ENCODE results near the gene MACROD2. TPM values are rescaled to one million over a fixed set of nuclear protein-coding genes. Genes with fewer than 3 reads are reported as not detected.

MACROD2 gene
- total RNA-seq, 1 experiment from 2014 or later: 1.5 TPM

GRCh38 chr20:14712302-14712739, 717.0 kb downstream of the MACROD2 start:
- Histone ChIP-seq H3K36me3 (replicated peaks; ENCODE audit: control insufficient read depth, insufficient read depth, low read length) (no peaks in the 10 kb centered on the region), H3K27me3 (ENCODE audit: control insufficient read depth, insufficient read depth, low read length) (no peaks in the 10 kb centered on the region), H3K4me3 (ENCODE audit: insufficient read depth, low read depth, low read length) (no peak overlapping the region)
- no peak for DNase-seq

- DNase-seq: no peak
- H3K36me3 ChIP-seq (replicated peaks; ENCODE audit: control insufficient read depth, insufficient read depth, low read length): no peaks in the 10 kb centered on the region
- no peaks in the 10 kb centered on the region for H3K27me3 ChIP-seq (ENCODE audit: control insufficient read depth, insufficient read depth, low read length)
- H3K4me3 ChIP-seq (ENCODE audit: insufficient read depth, low read depth, low read length): no peak overlapping the region
Observed at GRCh38 chr20:14715400-14715799, 720.1 kb downstream of the MACROD2 start.

DNA sequence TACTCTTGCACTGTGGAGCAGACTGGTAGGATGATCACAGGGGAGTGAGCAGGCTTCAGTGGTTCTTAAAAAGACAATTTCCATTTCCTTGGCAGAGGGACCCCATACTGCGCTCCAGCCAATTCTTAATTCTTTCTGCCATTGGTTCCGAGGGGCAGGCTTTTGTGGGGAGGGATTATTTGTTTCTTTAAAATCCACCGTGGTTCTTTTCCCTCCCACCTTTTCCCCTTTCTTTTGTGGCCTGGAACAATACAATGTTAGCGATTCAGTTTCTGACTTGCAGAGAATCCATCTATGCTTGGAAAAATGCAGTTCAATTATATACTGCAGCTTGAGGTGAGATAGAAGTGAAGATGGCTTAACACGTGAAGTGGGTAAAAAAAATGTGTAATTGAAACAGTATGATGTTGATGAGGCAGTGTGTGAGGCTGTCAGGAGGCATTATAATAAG, 721.1 kb downstream of the MACROD2 start:
- H3K27me3 ChIP-seq (ENCODE audit: control insufficient read depth, insufficient read depth, low read length): no peaks in the 10 kb centered on the region
- no peak overlapping the region for H3K4me3 ChIP-seq (ENCODE audit: insufficient read depth, low read depth, low read length)
- peak; percentile 39 for DNase-seq
- no peaks in the 10 kb centered on the region for H3K36me3 ChIP-seq (replicated peaks; ENCODE audit: control insufficient read depth, insufficient read depth, low read length)

DNA sequence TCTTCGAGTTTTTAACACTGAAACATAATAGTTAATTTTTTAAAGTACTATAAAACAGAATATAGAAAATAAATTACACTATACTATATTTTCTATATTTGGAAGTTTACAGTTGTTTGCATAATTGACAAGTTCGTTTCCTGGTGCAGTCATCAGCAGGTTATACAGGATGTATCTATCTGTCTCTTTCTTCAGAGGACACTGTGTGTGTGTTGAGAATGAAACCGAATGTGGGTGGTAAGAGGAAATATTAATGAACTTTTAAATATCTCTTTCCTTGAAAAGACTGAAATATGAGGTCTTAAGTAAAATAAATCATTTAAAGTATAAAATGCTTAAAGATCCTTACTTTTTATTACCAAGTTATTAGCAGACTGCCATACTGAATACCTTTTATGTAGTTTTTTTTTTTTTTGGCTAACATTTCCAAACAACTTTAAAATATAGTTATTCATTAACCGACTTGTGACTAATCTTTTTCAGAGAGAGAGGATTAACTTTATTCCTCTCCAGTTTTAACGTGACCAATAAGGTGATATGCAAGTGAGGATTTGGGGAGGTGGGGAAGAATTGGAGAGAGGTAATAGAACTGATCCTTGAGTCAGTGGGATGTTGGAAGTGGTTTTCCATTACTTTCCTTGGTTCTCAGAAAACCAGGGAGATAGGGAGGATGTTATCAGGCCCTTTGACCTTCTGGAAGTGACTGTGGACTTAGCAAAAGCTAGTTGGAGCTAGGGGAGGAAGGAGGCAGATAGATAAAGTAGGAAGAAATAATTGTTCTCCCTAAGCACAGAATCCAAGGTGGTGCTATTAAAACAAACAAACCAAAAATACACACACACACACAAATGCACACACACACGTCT, 722.1 kb downstream of the MACROD2 start:
- no peak for DNase-seq
- no peaks in the 10 kb centered on the region for H3K27me3 ChIP-seq (ENCODE audit: control insufficient read depth, insufficient read depth, low read length)
- no peak overlapping the region for H3K4me3 ChIP-seq (ENCODE audit: insufficient read depth, low read depth, low read length)
- H3K36me3 ChIP-seq (replicated peaks; ENCODE audit: control insufficient read depth, insufficient read depth, low read length): no peaks in the 10 kb centered on the region

DNA sequence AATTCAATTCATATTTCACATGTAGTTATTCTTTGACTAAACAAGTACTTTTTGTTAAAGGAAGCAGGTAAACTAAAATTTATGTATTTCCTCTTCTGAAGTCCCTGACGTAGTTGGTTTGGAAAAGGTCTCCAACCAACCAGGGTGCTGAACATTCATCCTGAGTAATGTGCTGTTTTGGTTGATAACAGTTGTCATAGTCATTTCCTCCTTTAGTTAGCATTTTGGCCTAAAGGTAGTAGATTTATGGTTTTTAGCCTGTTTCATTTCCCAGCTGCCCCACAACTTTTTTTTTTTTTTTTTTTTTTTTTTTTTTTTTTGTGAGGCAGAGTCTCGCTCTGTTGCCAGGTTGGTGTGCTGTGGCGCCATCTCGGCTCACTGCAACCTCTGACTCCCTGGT, 724.9 kb downstream of the MACROD2 start:
- H3K36me3 ChIP-seq (replicated peaks; ENCODE audit: control insufficient read depth, insufficient read depth, low read length): no peaks in the 10 kb centered on the region
- no peak for DNase-seq
- H3K27me3 ChIP-seq (ENCODE audit: control insufficient read depth, insufficient read depth, low read length): no peaks in the 10 kb centered on the region
- no peak overlapping the region for H3K4me3 ChIP-seq (ENCODE audit: insufficient read depth, low read depth, low read length)

- Histone ChIP-seq H3K36me3 (replicated peaks; ENCODE audit: control insufficient read depth, insufficient read depth, low read length) (no peaks in the 10 kb centered on the region), H3K4me3 (ENCODE audit: insufficient read depth, low read depth, low read length) (no peak overlapping the region), H3K27me3 (ENCODE audit: control insufficient read depth, insufficient read depth, low read length) (no peaks in the 10 kb centered on the region)
- no peak for DNase-seq
Observed at GRCh38 chr20:14721926-14722452, 726.7 kb downstream of the MACROD2 start.

GRCh38 chr20:14723614-14724013, 728.3 kb downstream of the MACROD2 start:
- Histone ChIP-seq H3K27me3 (ENCODE audit: control insufficient read depth, insufficient read depth, low read length) (no peaks in the 10 kb centered on the region), H3K4me3 (ENCODE audit: insufficient read depth, low read depth, low read length) (no peak overlapping the region), H3K36me3 (replicated peaks; ENCODE audit: control insufficient read depth, insufficient read depth, low read length) (no peaks in the 10 kb centered on the region)
- DNase-seq: no peak

DNA sequence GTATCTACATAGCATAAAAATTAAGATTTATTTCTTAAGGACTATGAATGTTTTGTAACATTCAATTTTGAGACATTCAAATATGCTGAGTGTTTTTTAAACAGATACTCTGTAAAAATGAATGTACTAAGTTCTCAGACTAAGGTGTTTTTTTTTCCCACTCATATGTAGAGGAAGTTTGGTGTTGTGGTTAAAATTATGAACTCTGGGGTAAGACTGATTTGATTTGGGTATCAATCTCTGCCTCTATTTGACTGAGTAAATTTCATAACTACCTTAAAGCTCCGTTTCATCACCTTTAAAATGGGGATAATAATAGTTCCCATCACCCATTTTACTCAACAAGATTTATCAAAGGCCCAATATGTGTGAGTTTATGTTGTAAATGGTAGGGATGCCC, 728.7 kb downstream of the MACROD2 start:
- Histone ChIP-seq H3K27me3 (ENCODE audit: control insufficient read depth, insufficient read depth, low read length) (no peaks in the 10 kb centered on the region), H3K4me3 (ENCODE audit: insufficient read depth, low read depth, low read length) (no peak overlapping the region), H3K36me3 (replicated peaks; ENCODE audit: control insufficient read depth, insufficient read depth, low read length) (no peaks in the 10 kb centered on the region)
- no peak for DNase-seq

GRCh38 chr20:14724468-14724867, 729.2 kb downstream of the MACROD2 start:
- Histone ChIP-seq H3K36me3 (replicated peaks; ENCODE audit: control insufficient read depth, insufficient read depth, low read length) (no peaks in the 10 kb centered on the region), H3K27me3 (ENCODE audit: control insufficient read depth, insufficient read depth, low read length) (no peaks in the 10 kb centered on the region), H3K4me3 (ENCODE audit: insufficient read depth, low read depth, low read length) (no peak overlapping the region)
- DNase-seq: no peak

DNA sequence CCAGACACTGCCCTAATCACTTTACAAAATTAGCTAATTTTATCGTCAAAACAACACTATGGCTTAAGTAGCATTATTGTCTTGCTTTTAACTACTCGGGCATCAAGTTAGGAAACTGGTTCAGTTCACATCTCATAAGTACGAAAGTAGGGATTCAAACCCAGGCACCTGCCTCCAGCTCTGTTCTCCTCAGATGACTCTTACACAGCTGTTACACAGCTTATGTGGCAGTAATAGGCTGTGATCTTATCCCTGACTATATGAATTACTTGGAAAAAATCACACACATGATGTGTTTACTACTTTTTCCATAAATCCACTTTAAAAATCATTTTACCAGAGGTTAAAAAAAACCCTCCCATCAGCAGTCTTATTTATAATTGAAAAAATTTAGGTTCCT, 731.3 kb downstream of the MACROD2 start:
- no peak for DNase-seq
- Histone ChIP-seq H3K27me3 (ENCODE audit: control insufficient read depth, insufficient read depth, low read length) (no peaks in the 10 kb centered on the region), H3K4me3 (ENCODE audit: insufficient read depth, low read depth, low read length) (no peak overlapping the region), H3K36me3 (replicated peaks; ENCODE audit: control insufficient read depth, insufficient read depth, low read length) (no peaks in the 10 kb centered on the region)

- DNase-seq: no peak
- Histone ChIP-seq H3K27me3 (ENCODE audit: control insufficient read depth, insufficient read depth, low read length) (no peaks in the 10 kb centered on the region), H3K36me3 (replicated peaks; ENCODE audit: control insufficient read depth, insufficient read depth, low read length) (no peaks in the 10 kb centered on the region), H3K4me3 (ENCODE audit: insufficient read depth, low read depth, low read length) (no peak overlapping the region)
Observed at GRCh38 chr20:14727485-14728150, 732.3 kb downstream of the MACROD2 start.

- Histone ChIP-seq H3K27me3 (ENCODE audit: control insufficient read depth, insufficient read depth, low read length) (no peaks in the 10 kb centered on the region), H3K4me3 (ENCODE audit: insufficient read depth, low read depth, low read length) (no peak overlapping the region), H3K36me3 (replicated peaks; ENCODE audit: control insufficient read depth, insufficient read depth, low read length) (no peaks in the 10 kb centered on the region)
- no peak for DNase-seq
Observed at GRCh38 chr20:14729390-14729789, 734.1 kb downstream of the MACROD2 start.

GRCh38 chr20:14732343-14732742, 737.0 kb downstream of the MACROD2 start:
- H3K27me3 ChIP-seq (ENCODE audit: control insufficient read depth, insufficient read depth, low read length): no peaks in the 10 kb centered on the region
- DNase-seq: no peak
- H3K4me3 ChIP-seq (ENCODE audit: insufficient read depth, low read depth, low read length): no peak overlapping the region
- no peaks in the 10 kb centered on the region for H3K36me3 ChIP-seq (replicated peaks; ENCODE audit: control insufficient read depth, insufficient read depth, low read length)

GRCh38 chr20:14732996-14733395, 737.7 kb downstream of the MACROD2 start:
- H3K27me3 ChIP-seq (ENCODE audit: control insufficient read depth, insufficient read depth, low read length): no peaks in the 10 kb centered on the region
- DNase-seq: no peak
- H3K36me3 ChIP-seq (replicated peaks; ENCODE audit: control insufficient read depth, insufficient read depth, low read length): no peaks in the 10 kb centered on the region
- no peak overlapping the region for H3K4me3 ChIP-seq (ENCODE audit: insufficient read depth, low read depth, low read length)

- H3K27me3 ChIP-seq (ENCODE audit: control insufficient read depth, insufficient read depth, low read length): no peaks in the 10 kb centered on the region
- no peaks in the 10 kb centered on the region for H3K36me3 ChIP-seq (replicated peaks; ENCODE audit: control insufficient read depth, insufficient read depth, low read length)
- H3K4me3 ChIP-seq (ENCODE audit: insufficient read depth, low read depth, low read length): no peak overlapping the region
- no peak for DNase-seq
Observed at GRCh38 chr20:14740380-14740779, 745.1 kb downstream of the MACROD2 start.

Data from H7 (cell line).